Daoy (cell line): ENCODE measurements around the gene AK2. TPM values are rescaled to one million over a fixed set of nuclear protein-coding genes. Genes with fewer than 3 reads are reported as not detected.
A peak's percentile ranks its signal among the peaks of the same experiment; 100 is the strongest.
"Not testable (repeated sequence)": the region's sequence is repeated elsewhere in the genome, so short reads cannot be mapped to it uniquely, and the experiment has no call there.

Experiments used
- DNase-seq: peaks from one replicate; pipeline ENCODE4 v3.0.0-alpha.2; 2015; ENCODE audit warnings: low read depth
- total RNA-seq: library from RNA; depleted of rRNA; stranded (reverse); fragments of >200 nt; shearing (Covaris generic); gene quantifications from 2 replicates; pipeline ENCODE4 v1.2.3, GENCODE V29; 2014

AK2 gene
- total RNA-seq, 1 experiment from 2014 or later, result 339 TPM

GRCh38 chr1:33001282-33001681 lies 35.4 kb downstream of the AK2 start:
- DNase-seq, result no peak

GRCh38 chr1:33000427-33001026 lies 36.2 kb downstream of the AK2 start:
- no peak for DNase-seq

GRCh38 chr1:32998997-32999396 lies 37.7 kb downstream of the AK2 start:
- DNase-seq, result no peak

GRCh38 chr1:32998064-32998463 lies 38.6 kb downstream of the AK2 start:
- no peak for DNase-seq

GRCh38 chr1:32997381-32997891 lies 39.2 kb downstream of the AK2 start:
- peak; percentile 58 for DNase-seq

- not testable (repeated sequence) for DNase-seq
Measured at GRCh38 chr1:32993324-32993636, 43.4 kb downstream of the AK2 start.

- DNase-seq, result peak; percentile 98
Measured at GRCh38 chr1:32992489-32993323, 44.0 kb downstream of the AK2 start.

- DNase-seq, result no peak
Measured at GRCh38 chr1:32991819-32992488, 44.7 kb downstream of the AK2 start.

GRCh38 chr1:32991386-32991785 lies 45.3 kb downstream of the AK2 start:
- no peak for DNase-seq

- no peak for DNase-seq
Measured at GRCh38 chr1:32990887-32991286, 45.8 kb downstream of the AK2 start.

- DNase-seq, result peak; percentile 96
Measured at GRCh38 chr1:32989160-32990050, 47.3 kb downstream of the AK2 start.

- peak; percentile 74 for DNase-seq
Measured at GRCh38 chr1:32988665-32989064, 48.0 kb downstream of the AK2 start.

- no peak for DNase-seq
Measured at GRCh38 chr1:32985226-32985625, 51.5 kb downstream of the AK2 start.

GRCh38 chr1:32984455-32985171 lies 52.1 kb downstream of the AK2 start:
- DNase-seq, result no peak

- DNase-seq, result no peak
Measured at GRCh38 chr1:32984090-32984454, 52.6 kb downstream of the AK2 start.

GRCh38 chr1:32983020-32983419 lies 53.7 kb downstream of the AK2 start:
- no peak for DNase-seq

GRCh38 chr1:32981003-32981901 lies 55.4 kb downstream of the AK2 start:
- DNase-seq, result peak; percentile 93

GRCh38 chr1:32980080-32980479 lies 56.6 kb downstream of the AK2 start:
- DNase-seq, result no peak

- DNase-seq, result no peak
Measured at GRCh38 chr1:32978854-32979253, 57.8 kb downstream of the AK2 start.

GRCh38 chr1:32977546-32978087 lies 59.1 kb downstream of the AK2 start:
- no peak for DNase-seq
